Activated CD4-positive, alpha-beta T cell treated with anti-CD3 and anti-CD28 coated beads, Interleukin-2, Interleukin-6, amounts not matched to agents 100 ng/mL and 50 ng/mL, durations not matched to agents 16 hours and 8 hours (primary cell): ENCODE measurements around the gene TTC28.

ENCODE experiments used
- DNase-seq: peaks from one replicate; pipeline ENCODE4 v3.0.0-alpha.2; 2020

TTC28 gene

GRCh38 chr22:28014211-28015045 lies 665.2 kb downstream of the TTC28 start:
- no peak for DNase-seq

GRCh38 chr22:28013611-28014010 lies 666.0 kb downstream of the TTC28 start:
- no peak for DNase-seq

GRCh38 chr22:28012832-28013460 lies 666.7 kb downstream of the TTC28 start:
- DNase-seq = no peak

- peak; percentile 81 for DNase-seq
These were observed 670.3 kb downstream of the TTC28 start for GRCh38 chr22:28009272-28009827.

- DNase-seq = no peak
These were observed 671.0 kb downstream of the TTC28 start for GRCh38 chr22:28008649-28009048.

- no peak for DNase-seq
These were observed 671.6 kb downstream of the TTC28 start for GRCh38 chr22:28008056-28008455.

- DNase-seq = no peak
These were observed 673.4 kb downstream of the TTC28 start for GRCh38 chr22:28006271-28006670.

- no peak for DNase-seq
These were observed 674.1 kb downstream of the TTC28 start for GRCh38 chr22:28005513-28005912.

- no peak for DNase-seq
These were observed 675.6 kb downstream of the TTC28 start for GRCh38 chr22:28004021-28004420.

GRCh38 chr22:28002863-28003565 lies 676.6 kb downstream of the TTC28 start:
- no peak for DNase-seq

GRCh38 chr22:28002181-28002700 lies 677.4 kb downstream of the TTC28 start:
- DNase-seq = no peak

- no peak for DNase-seq
These were observed 678.3 kb downstream of the TTC28 start for GRCh38 chr22:28001171-28001835.

GRCh38 chr22:28000361-28000760 lies 679.3 kb downstream of the TTC28 start:
- no peak for DNase-seq

- no peak for DNase-seq
These were observed 679.8 kb downstream of the TTC28 start for GRCh38 chr22:27999876-28000275.

GRCh38 chr22:27998511-27999410 lies 680.9 kb downstream of the TTC28 start:
- no peak for DNase-seq

GRCh38 chr22:27997538-27997937 lies 682.1 kb downstream of the TTC28 start:
- no peak for DNase-seq

- DNase-seq = no peak
These were observed 682.7 kb downstream of the TTC28 start for GRCh38 chr22:27996981-27997380.

GRCh38 chr22:27996529-27996925 lies 683.1 kb downstream of the TTC28 start:
- DNase-seq = no peak

GRCh38 chr22:27995801-27996528 lies 683.7 kb downstream of the TTC28 start:
- no peak for DNase-seq

GRCh38 chr22:27994481-27995331 lies 684.9 kb downstream of the TTC28 start:
- no peak for DNase-seq
